Neural progenitor cell (in vitro differentiated cells): Measurements from ENCODE around the gene GLRA1. TPM values are rescaled to one million over a fixed set of nuclear protein-coding genes. Genes with fewer than 3 reads are reported as not detected.

Experiments used
- DNase-seq: peaks from one replicate; pipeline ENCODE4 v3.0.0-alpha.2; 2016; ENCODE audit warnings: low spot score
- H2AFZ ChIP-seq: fragments of 200-600 bp; sonication (generic); replicated peaks from 2 replicates; pipeline ENCODE4 v1.6.1; 2016; ENCODE audit warnings: antibody characterized with exemption
- H3F3A ChIP-seq: fragments of 200-600 bp; sonication (generic); 2 replicates; pipeline ENCODE4 v1.6.1; 2016; ENCODE audit warnings: antibody characterized with exemption, low read depth
- H3K27ac ChIP-seq: fragments of 200-600 bp; sonication (generic); 2 replicates; pipeline ENCODE4 v1.5.1; 2016; ENCODE audit warnings: mild to moderate bottlenecking
- H3K27me3 ChIP-seq: fragments of 200-600 bp; sonication (generic); 2 replicates; pipeline ENCODE4 v1.6.1; 2016; ENCODE audit warnings: mild to moderate bottlenecking, moderate library complexity
- H3K36me3 ChIP-seq: fragments of 200-600 bp; sonication (generic); 2 replicates; pipeline ENCODE4 v1.5.1; 2016
- H3K4me1 ChIP-seq: fragments of 200-600 bp; sonication (generic); 2 replicates; pipeline ENCODE4 v1.6.1; 2016; ENCODE audit warnings: mixed run types
- H3K4me2 ChIP-seq: fragments of 200-600 bp; sonication (generic); 2 replicates; pipeline ENCODE4 v1.6.1; 2016
- H3K4me3 ChIP-seq: fragments of 200-600 bp; sonication (generic); 2 replicates; pipeline ENCODE4 v1.5.1; 2016
- H3K79me2 ChIP-seq: fragments of 200-600 bp; sonication (generic); 2 replicates; pipeline ENCODE4 v1.6.1; 2016; ENCODE audit warnings: low read depth
- H3K9ac ChIP-seq: fragments of 200-600 bp; sonication (generic); 2 replicates; pipeline ENCODE4 v1.6.1; 2016
- H3K9me3 ChIP-seq: fragments of 200-600 bp; sonication (generic); 2 replicates; pipeline ENCODE4 v1.5.1; 2016; ENCODE audit warnings: low read depth
- H4K20me1 ChIP-seq: fragments of 200-600 bp; sonication (generic); 2 replicates; pipeline ENCODE4 v1.6.1; 2016; ENCODE audit warnings: low read depth
- H3K27ac Mint-ChIP-seq: 3 replicates; pipeline ENCODE4 v1.8.0; 2021; ENCODE audit warnings: mixed read lengths
- H3K27me3 Mint-ChIP-seq: 2 replicates; pipeline ENCODE4 v1.8.0; 2022; ENCODE audit warnings: low read depth, mild to moderate bottlenecking, inconsistent platforms, moderate library complexity, mixed read lengths; ENCODE audit not compliant: insufficient read depth
- H3K36me3 Mint-ChIP-seq: 3 replicates; pipeline ENCODE4 v1.8.0; 2021; ENCODE audit warnings: mixed read lengths
- H3K4me1 Mint-ChIP-seq: 3 replicates; pipeline ENCODE4 v1.8.0; 2021; ENCODE audit warnings: mixed read lengths
- H3K4me3 Mint-ChIP-seq: 3 replicates; pipeline ENCODE4 v1.8.0; 2021; ENCODE audit warnings: mild to moderate bottlenecking, moderate library complexity, mixed read lengths
- H3K9me3 Mint-ChIP-seq: 3 replicates; pipeline ENCODE4 v1.8.0; 2020; ENCODE audit warnings: mixed read lengths
- CTCF ChIP-seq: fragments of 200-600 bp; sonication (generic); IDR thresholded peaks from 2 replicates; pipeline ENCODE4 v1.5.1; 2017; ENCODE audit warnings: antibody characterized with exemption, mild to moderate bottlenecking
- EZH2 ChIP-seq: fragments of 200-600 bp; sonication (generic); IDR thresholded peaks from 2 replicates; pipeline ENCODE4 v1.6.1; 2017; ENCODE audit warnings: antibody characterized with exemption, mild to moderate bottlenecking, moderate library complexity
- EZH2phosphoT487 ChIP-seq: fragments of 200-600 bp; sonication (generic); IDR thresholded peaks from 2 replicates; pipeline ENCODE4 v1.6.1; 2017; ENCODE audit warnings: antibody characterized with exemption
- total RNA-seq: library from RNA; depleted of rRNA; stranded (reverse); fragments of >200 nt; gene quantifications from 2 replicates; pipeline ENCODE4 v1.2.3, GENCODE V29; 2015; ENCODE audit warnings: low replicate concordance

The GLRA1 gene
- total RNA-seq, 1 donor from 2014 or later, result not detected

GRCh38 chr5:151953833-151954232 lies 29.2 kb upstream of the GLRA1 start:
- H4K20me1 ChIP-seq, result peaks cover 6% of the 10 kb centered on the region
- H3K9me3 ChIP-seq, result no peaks in the 10 kb centered on the region
- no peaks in the 10 kb centered on the region for H3K36me3 ChIP-seq
- H3K4me1 ChIP-seq, result peaks cover 5% of the 10 kb centered on the region
- Mint-ChIP-seq H3K36me3 (no peaks in the 10 kb centered on the region), H3K27ac (no peak overlapping the region), H3K4me1 (peaks cover 26% of the 10 kb centered on the region), H3K4me3 (no peak overlapping the region), H3K9me3 (no peaks in the 10 kb centered on the region), H3K27me3 (peaks cover 16% of the 10 kb centered on the region)
- no peaks in the 10 kb centered on the region for H3F3A ChIP-seq
- TF ChIP-seq EZH2, result no peak
- TF ChIP-seq EZH2phosphoT487, result no peak
- no peak for TF ChIP-seq CTCF
- no peaks in the 10 kb centered on the region for H3K79me2 ChIP-seq
- H3K4me2 ChIP-seq, result no peak overlapping the region
- H3K27me3 ChIP-seq, result peaks cover 11% of the 10 kb centered on the region
- no peak overlapping the region for H3K4me3 ChIP-seq
- no peak overlapping the region for H2AFZ ChIP-seq
- H3K27ac ChIP-seq, result no peak overlapping the region
- DNase-seq, result no peak
- H3K9ac ChIP-seq, result no peak overlapping the region

GRCh38 chr5:151952238-151952637 lies 27.6 kb upstream of the GLRA1 start:
- no peaks in the 10 kb centered on the region for H3K36me3 Mint-ChIP-seq
- H2AFZ ChIP-seq, result no peak overlapping the region
- no peak overlapping the region for H3K9ac ChIP-seq
- H3K27ac ChIP-seq, result no peak overlapping the region
- peaks cover 18% of the 10 kb centered on the region for H3K27me3 Mint-ChIP-seq
- peaks cover 20% of the 10 kb centered on the region for H3K4me1 Mint-ChIP-seq
- H3K79me2 ChIP-seq, result no peaks in the 10 kb centered on the region
- H3K9me3 Mint-ChIP-seq, result no peaks in the 10 kb centered on the region
- H3K4me2 ChIP-seq, result no peak overlapping the region
- no peak overlapping the region for H3K4me3 Mint-ChIP-seq
- no peaks in the 10 kb centered on the region for H3F3A ChIP-seq
- H4K20me1 ChIP-seq, result no peaks in the 10 kb centered on the region
- no peak overlapping the region for H3K27ac Mint-ChIP-seq
- H3K36me3 ChIP-seq, result no peaks in the 10 kb centered on the region
- no peak overlapping the region for H3K4me3 ChIP-seq
- peaks cover 10% of the 10 kb centered on the region for H3K27me3 ChIP-seq
- no peaks in the 10 kb centered on the region for H3K9me3 ChIP-seq
- no peak for TF ChIP-seq EZH2
- TF ChIP-seq CTCF, result no peak
- TF ChIP-seq EZH2phosphoT487, result no peak
- no peak for DNase-seq
- H3K4me1 ChIP-seq, result no peaks in the 10 kb centered on the region

- Histone ChIP-seq H3K27me3 (peaks cover 10% of the 10 kb centered on the region), H3K4me2 (no peak overlapping the region), H3K4me1 (no peaks in the 10 kb centered on the region), H3K4me3 (no peak overlapping the region), H3K27ac (no peak overlapping the region), H3K79me2 (no peaks in the 10 kb centered on the region), H3K36me3 (no peaks in the 10 kb centered on the region), H3F3A (no peaks in the 10 kb centered on the region), H4K20me1 (no peaks in the 10 kb centered on the region), H3K9me3 (no peaks in the 10 kb centered on the region), H2AFZ (no peak overlapping the region), H3K9ac (no peak overlapping the region)
- DNase-seq, result no peak
- Mint-ChIP-seq H3K4me1 (peaks cover 20% of the 10 kb centered on the region), H3K4me3 (no peak overlapping the region), H3K27me3 (peaks cover 8% of the 10 kb centered on the region), H3K36me3 (no peaks in the 10 kb centered on the region), H3K27ac (no peak overlapping the region), H3K9me3 (no peaks in the 10 kb centered on the region)
- TF ChIP-seq EZH2phosphoT487 (no peak), CTCF (no peak), EZH2 (no peak)
Observed at GRCh38 chr5:151950706-151951105, 26.1 kb upstream of the GLRA1 start.
